Thyroid gland (tissue), 4 donors: ENCODE measurements around the gene ITGB1.

ENCODE experiments used
- CTCF ChIP-seq, 6 experiments: fragments of 200-600 bp in 3 of 6; fragments of 450-650 bp in 3 of 6; sonication (generic) in 3 of 6; IDR thresholded peaks; one replicate each; pipeline ENCODE4 v1.5.1; 2016 to 2019; ENCODE audit warnings: antibody characterized with exemption in 6 of 6, mild to moderate bottlenecking in 2 of 6, inconsistent platforms in 1 of 6, moderate library complexity in 1 of 6
- POLR2A ChIP-seq, 2 donors: fragments of 450-650 bp; IDR thresholded peaks; one replicate each; pipeline ENCODE4 v1.6.1; 2017; ENCODE audit warnings: antibody characterized with exemption in 2 of 2, mild to moderate bottlenecking in 2 of 2, moderate library complexity in 1 of 2

DNA sequence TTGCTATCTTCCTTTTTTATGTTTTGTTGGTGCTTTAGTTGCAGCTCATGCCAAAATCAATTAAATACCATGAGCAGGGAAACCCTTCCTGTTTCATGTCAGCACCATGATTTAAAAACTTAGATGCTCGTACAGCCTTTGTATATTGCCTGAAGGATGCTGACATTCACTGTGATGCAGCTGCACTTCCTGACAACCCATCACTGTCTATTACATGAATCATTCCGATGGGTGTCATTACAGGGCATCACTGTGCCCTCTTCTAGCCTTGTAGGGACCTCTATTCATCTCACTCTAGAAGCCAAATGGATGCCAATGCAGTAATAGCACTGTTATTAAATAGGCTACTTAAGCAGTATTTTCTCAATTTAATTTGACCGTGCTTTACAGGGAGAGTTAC is 18.3 kb upstream of the ITGB1 start:
- TF ChIP-seq POLR2A (IDR thresholded peaks at IDR 0.05) (no peak), CTCF (IDR thresholded peaks at IDR 0.05) (no peak)
